Fibroblast of skin of right biceps (primary cell): ENCODE data around the gene ZMIZ1.

Source experiments
- DNase-seq: peaks from one replicate; pipeline ENCODE4 v3.0.0-alpha.2; 2013

The ZMIZ1 gene

DNA sequence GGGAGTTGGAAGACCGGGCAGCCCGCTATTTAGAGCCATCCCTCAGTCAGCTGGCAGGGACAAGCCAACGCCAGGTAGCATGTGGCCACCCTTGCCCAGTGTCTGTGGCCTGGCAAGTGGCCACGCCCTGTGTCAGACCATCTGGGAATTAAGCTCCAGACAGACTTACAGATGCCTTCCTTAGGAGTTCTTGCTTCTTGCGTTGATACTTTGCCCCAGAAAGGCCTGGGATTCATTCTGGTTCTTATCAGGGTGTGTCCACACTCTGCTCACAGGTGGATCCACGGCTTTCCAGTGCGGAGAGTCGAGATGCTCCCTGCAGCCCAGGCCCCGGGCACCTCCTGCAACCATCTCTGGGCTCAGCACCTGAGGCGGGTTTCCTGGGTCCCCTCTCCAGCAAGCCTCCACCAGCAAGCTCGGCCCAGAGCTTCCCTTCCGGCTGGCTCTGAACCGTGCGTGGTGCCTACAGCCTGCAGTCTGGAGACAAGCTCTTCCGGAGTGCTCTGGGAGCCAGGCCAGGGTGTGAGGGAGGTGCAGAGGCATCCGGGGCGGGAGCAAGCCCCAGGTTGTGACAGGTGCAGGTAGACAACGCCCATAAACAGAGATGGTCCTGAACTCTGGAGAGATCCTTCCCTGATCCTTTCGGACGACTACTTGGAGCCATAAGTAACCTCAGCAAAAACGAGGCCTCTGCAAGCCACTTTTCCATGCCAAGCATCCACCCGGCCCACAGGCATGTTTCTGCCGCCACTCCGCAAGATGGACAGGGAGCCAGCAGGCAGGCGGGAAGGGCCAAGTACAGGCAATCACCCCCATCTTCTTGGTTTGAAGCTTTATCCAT, 246.2 kb downstream of the ZMIZ1 start:
- no peak for DNase-seq

DNA sequence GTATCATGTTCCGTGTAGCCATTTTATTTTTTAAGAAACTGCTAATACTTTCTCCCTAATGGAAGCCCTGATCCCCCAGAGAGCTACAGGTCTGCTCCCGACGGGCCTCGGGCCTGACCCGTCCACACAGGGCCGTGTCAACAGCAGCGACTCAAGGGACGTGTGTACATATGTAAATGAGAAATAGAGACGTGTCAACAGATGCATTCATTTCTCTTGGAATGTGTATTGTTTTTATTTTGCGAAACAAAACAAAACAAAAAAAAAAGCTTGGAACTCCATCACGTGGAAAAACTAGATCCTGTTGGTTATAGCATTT, 246.8 kb downstream of the ZMIZ1 start:
- DNase-seq, result no peak

- DNase-seq, result peak; percentile 31
Observed at GRCh38 chr10:79316671-79317431, 248.1 kb downstream of the ZMIZ1 start.

DNA sequence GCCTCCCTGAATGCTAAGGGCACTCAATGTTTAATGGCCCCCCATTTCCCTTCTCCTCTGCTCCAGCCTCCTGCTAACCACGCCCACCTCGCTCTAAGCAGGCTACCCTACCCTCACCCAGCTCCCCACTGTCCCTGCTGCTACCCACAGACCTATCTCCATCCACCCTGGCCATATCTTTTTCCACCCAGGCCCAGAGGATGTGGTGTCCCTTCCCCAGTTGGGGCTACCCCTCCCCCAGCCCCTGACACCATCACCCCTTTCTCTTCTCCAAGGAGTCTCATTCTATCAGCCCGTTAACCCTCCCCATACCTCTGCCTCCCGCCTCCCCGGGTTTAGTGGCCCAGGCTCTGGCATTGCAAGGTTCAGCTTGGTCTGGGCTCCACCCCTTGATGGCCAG, 249.6 kb downstream of the ZMIZ1 start:
- no peak for DNase-seq

DNA sequence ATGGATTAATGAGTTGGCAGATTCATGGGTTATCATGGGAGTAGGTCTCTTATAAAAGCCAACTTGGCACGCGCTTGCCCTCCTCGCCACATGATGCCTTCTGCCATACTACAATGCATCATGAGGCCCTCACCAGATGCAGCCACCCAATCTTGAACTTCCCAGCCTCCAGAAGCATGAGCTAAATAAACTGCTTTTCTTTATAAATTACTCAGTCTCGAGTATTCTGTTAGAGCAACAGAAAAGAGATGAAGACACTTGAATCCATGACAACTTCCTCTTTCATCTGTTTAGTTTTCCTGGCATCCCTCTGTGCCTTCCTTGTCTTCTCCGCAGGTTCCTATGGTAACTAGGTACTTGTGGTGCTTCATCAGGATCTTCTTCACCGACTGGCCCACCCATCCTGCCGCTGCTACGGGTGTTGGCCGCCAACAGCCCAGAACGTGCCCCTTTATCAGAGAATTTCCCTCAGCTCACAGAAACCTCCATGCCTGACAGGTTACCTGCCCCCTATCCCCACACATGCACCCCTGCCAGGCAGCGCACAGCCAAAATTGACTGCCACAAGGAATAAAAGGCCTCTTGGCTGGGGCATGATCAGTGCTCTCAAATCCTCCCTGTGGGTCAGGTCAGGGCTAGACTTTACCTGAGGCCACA, 250.5 kb downstream of the ZMIZ1 start:
- no peak for DNase-seq

- no peak for DNase-seq
Observed at GRCh38 chr10:79320316-79320715, 251.6 kb downstream of the ZMIZ1 start.

GRCh38 chr10:79320820-79321493, 252.2 kb downstream of the ZMIZ1 start:
- peak; percentile 88 for DNase-seq

DNA sequence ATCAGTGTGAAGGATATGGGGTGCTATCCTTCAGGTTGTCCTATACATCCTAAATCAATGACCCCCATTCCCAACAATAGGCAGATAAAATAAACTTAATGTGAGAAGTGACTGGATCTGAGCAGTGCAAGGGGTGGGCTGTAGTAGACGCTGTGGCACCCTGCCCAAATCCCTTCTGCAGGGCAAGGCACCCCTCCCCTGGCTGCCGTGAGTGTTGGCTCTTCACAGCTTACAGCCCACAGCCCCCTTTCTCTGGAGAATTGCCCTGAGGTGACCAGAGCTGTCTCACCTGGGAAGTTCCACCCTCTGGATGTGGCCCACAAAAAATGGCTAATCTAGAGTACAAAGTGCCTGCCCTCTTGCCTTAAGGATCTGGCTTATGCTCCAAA, 252.7 kb downstream of the ZMIZ1 start:
- DNase-seq, result no peak

DNA sequence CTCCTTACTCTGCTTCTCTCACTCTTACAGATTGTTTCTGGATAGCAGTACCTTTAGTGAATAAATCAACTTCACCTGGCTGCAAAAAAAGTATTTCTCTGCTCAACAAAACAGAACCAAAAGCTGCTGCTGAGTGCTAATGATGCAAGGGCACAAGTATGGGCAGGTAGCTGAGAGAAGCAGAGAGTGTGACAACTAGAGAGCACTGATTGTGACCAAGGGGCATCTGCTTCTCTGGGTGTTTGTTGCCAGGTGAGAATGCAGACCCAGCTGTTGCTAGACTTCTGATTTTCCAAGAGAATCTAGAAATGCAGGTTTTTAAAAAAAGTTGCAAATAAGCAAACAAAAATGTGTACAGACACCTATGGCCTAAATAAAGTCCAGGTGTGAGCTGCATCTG, 253.2 kb downstream of the ZMIZ1 start:
- no peak for DNase-seq

- DNase-seq, result peak; percentile 97
Observed at GRCh38 chr10:79322616-79323543, 254.1 kb downstream of the ZMIZ1 start.

DNA sequence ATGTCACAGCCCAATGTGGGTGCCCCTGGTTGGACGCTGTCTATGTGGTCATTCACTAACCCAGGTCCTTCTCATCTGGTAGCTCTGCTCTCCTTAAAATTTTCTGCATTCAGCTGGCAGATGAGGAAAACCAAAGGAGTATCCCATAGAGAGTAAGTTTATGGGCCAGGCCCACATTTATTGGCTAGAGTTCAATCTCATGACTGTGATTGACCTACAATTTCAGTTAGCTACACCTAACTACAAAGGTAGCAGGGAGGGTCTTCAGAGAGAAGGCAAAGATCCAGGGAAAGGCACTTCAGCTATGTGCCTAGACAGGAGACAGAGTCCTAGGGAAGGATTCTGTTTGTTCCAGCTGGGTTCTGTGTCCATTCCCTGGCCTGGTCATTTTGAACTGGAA, 254.8 kb downstream of the ZMIZ1 start:
- no peak for DNase-seq

DNA sequence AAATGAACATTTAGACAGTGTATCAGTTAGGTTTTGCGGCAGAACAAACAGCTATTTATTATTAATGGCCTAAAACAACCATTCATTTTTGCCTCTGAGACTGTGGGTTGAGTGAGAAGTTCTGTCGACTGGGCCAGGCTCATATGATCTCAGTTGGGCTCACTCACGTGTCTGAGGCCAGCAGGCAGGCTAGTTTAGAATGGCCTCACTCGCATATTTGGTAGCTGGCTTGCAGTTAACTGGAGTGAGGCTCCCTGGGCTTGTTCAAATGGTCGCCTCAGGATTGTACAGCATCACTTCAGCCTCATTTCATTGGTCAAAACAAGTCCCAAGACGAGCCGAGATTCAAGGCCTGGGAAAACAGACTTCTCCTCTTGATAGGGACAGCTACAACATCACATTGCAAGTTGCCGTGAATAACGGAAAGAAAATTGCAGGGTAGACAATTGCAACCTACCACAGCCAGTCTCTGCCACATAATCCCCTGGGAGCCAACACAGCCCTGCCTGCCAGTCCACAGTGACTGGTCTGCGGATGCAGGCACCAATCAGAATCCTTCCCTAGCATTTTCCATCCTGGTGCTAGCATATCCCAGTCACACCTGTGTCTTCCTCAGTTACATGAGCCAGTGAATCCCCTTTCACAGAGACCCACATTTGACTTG, 255.4 kb downstream of the ZMIZ1 start:
- no peak for DNase-seq

- DNase-seq, result no peak
Observed at GRCh38 chr10:79326361-79327089, 257.8 kb downstream of the ZMIZ1 start.

- DNase-seq, result no peak
Observed at GRCh38 chr10:79327090-79327457, 258.3 kb downstream of the ZMIZ1 start.

DNA sequence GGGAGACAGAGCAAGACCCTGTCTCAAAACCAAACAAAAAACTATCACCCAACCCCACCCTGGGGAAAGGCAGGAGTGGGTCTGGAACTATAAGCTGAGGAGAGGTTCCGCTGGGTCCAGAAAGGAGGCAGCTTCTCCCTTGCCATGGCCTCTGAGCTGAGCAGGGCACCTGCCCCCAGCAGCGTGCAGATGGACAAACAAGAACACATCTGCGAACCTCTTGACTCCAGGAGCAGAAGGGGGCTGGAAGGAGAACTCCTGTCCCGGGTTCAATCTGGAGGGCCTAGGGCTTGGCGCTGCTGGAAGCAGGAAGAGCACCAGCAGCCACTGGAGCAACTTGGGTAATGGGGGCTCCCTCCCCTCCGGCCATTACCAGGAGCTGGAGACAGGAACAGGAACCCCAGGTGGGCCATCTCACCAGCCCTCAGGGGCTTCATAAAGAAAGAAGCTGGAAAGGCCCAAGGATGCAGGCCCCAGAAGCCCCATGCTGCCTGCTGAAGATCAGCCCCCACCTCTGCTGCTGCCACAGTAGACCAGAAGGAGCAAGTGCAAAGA, 259.5 kb downstream of the ZMIZ1 start:
- DNase-seq, result no peak

DNA sequence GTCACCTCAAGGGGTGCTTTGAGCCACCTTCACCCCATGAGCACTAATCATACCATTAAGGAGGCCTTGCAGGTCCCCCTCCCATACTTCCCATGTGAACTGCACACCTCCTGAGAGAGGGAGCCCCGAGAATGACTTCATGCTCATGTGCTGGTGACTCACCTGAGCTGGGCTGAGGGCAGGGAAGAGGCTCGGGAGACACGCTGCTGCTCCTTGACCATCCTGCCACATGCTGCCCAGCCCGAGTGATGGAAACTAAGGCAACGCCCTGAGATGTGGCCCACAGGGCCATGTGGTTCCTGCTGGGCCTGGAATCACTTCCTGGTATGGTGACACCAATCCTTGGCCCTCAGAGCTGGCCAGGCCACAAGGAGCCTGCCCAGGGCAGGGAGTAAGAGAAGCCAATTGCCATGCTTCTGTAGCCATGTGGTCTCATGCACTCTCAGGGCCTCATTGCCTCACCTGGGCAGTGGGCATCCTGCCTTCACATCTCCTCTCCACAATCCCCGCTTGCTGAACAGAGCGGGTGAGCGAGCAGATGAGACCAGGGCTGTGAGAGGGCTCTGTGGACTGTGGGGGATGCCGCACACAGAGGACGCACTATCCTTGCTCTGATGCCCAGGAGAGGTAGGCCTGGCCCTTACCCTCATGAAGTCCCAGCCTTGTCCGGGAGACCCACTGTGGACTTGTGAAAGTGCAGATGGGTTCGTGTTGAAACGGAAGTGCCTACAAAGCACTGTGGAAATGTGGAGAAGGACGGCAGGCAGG, 260.2 kb downstream of the ZMIZ1 start:
- DNase-seq, result no peak

DNA sequence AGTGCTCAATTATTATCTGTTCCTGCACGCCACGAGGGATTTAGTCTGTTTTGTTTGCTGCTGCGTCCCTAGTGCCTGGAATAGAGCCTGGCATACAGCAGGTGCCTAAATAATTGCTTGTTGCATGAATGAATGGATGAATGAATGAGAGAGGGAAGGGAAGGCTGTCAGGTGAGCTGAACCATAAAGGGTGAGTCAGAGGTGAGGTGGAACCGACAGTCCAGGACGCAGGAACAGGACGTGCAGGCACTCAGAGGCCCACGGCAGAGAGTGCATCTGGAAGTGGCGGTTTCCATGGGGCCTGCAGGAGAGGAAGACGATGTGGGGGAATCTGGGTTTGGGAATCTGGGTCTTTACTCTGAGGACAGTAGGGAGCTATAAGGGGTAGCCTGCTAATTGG, 260.8 kb downstream of the ZMIZ1 start:
- DNase-seq, result no peak

DNA sequence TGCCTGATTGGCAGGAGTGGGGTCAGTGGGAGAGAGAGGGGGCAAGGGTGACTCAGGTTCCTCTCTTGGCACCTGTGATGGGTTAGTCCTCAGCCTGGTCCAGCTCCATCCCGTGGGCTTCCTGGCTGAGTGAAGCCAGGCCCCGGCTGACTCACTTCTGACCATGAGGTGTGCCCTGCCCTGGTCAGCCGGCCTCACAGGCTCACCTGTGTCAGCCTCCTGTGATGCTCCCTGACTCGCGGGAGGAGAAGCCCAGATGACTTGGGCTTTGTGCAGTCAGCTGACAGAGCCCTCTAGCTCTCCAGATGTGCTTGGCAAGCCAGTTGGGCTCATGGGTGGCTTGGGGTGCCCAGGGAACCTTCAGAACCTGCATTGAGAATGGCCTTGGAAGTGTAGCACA, 262.5 kb downstream of the ZMIZ1 start:
- no peak for DNase-seq

DNA sequence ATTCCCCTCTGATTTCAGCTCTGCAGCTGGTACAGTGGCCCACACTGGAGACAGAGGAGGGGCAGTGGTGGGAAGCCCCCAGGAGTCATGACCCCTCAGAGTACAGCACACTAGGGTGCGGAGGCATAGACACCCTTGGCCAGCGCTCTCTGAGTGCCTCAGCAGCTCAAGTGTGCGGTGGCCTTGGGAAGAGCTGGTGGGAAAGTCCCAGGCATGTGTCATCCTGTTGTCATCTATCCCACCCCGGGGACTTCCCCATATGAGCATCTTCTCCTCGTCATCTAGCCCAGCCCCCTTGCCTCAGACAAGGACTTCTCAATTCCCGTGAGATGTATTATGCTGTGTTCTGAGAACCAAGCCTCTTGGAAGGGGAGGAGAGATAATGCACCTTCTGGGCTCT, 262.9 kb downstream of the ZMIZ1 start:
- DNase-seq, result peak; percentile 93
